NOMO-1 treated with DMSO at 0.1 percent for 48 hours (cell line): ENCODE data around the gene RBBP6.

Experiments used
- DNase-seq: peaks from one replicate; lab custom pipeline; 2025; ENCODE audit not compliant: unreplicated experiment; lab: John Stamatoyannopoulos, UW

Gene RBBP6

DNA sequence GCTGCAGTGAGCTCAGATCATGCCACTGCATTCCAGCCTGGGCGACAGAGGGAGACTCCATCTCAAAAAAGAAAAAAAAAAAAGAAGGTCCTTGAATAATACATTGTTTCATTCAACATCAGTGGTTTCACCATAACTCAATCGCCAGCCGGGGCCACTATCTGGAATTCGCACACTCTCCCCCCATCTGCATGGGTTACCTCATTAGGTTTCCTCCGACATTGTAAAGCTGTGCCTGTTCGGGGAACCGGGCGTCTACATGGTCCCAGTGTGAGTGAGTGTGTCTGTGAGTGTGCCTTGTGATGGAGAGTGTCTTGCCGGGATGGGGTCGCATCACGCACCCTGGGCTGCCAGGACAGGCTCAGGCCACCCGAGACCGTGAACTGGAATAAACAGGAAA lies 16.6 kb upstream of the RBBP6 start:
- no peak for DNase-seq

GRCh38 chr16:24523569-24523968 lies 15.8 kb upstream of the RBBP6 start:
- DNase-seq, result no peak

- DNase-seq, result peak; percentile 50
These were observed 14.3 kb upstream of the RBBP6 start for GRCh38 chr16:24524855-24525677.

DNA sequence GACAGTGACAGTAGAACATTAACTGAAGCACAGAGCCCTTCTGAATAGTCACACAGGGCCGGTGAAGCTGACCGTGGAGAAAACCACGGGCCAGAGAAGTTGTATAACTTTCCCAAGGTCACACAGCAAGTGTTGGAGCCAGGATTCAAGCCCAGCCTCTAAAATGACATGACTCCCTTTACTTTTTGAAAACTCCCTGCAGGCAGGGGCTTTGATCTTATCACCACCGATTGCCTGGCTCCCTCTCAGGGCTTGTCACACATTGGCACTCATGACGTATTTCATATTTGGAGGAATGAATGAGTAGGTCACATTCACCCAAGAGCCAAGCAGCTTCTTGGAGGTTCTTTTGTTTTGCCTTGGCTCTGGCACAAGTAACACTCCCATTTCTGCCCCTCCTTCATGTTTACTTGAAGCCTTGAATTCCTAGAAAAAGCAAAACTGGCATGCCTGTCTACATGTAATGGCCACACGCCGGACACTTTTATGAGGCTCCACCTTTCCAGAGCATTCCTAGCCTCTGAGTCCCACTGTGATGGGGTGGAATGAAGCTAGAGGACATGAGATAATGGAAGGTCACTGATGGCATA lies 13.3 kb upstream of the RBBP6 start:
- DNase-seq, result no peak

DNA sequence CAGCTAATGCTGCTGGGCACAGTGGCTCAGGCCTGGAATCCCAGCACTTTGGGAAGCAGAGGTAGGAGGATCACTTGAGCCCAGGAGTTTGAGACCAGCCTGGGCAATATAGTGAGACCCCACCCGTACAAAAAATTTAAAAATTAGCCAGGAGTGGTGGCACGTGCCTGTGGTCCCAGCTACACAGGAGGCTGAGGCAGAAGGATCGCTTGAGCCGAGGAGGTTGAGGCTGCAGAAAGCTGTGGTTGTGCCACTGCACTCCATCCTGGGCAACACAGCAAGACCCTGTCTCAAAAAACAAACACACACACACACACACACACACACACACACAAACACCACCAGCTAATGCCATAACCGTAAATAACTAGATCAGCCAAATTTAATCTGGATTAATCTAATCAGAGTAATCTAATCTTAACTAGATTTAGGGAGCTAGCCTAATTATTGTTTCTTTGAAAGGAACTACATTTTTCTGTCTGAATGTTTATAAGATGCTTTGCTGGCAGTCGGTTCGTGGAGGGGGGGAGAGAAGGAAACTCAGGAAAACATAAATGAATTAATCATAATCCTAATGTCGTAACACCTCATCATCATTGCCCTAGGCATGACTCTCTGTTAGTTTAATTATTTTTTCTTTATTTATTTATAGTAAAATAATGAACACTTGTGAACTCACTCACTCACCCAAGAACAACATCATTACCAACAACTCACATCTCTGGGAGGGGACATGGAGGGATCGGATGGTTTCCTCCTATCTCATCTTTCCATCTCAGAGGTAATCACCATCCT lies 12.5 kb upstream of the RBBP6 start:
- DNase-seq, result no peak

DNA sequence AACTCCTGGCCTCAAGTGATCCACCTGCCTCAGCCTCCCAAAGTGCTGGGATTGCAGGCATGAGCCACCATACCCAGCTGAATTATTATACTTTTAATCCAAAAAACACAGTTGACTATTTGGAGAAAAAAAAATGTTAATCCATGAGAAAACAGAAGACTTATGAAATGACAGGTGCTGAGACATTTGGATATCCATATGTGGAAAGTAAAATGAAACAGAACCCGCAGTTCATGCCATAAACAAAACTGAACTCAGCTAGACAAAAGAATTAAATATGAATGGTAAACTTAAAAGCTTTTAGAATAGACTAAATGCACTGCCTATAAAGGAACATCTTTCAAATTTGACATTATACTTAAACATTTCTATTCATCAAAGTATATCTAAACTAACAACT lies 8.2 kb upstream of the RBBP6 start:
- no peak for DNase-seq

DNA sequence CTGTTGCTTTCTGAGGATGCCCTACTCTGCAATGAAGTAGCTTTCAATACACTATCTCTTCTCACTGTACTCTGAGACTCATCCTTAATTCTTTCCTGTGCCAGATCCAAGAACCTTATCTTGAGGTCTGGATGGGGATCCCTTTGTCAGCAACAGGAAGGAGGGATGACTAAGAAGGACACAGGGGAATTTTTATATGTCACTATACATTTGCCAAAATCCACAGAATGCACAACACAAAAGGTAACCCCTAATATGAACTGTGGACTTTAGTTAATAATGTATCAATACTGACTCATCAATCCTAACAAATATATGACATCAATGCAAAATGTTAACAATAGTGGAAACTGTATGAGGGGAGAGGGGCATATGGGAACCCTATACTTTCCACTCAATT lies 4.7 kb upstream of the RBBP6 start:
- DNase-seq, result no peak

GRCh38 chr16:24535827-24536226 lies 3.5 kb upstream of the RBBP6 start:
- no peak for DNase-seq

GRCh38 chr16:24536671-24537070 lies 2.7 kb upstream of the RBBP6 start:
- DNase-seq, result no peak

- DNase-seq, result no peak
These were observed 1.7 kb upstream of the RBBP6 start for GRCh38 chr16:24537474-24538337.

GRCh38 chr16:24538756-24539294 lies 541 bp upstream of the RBBP6 start:
- DNase-seq, result peak; percentile 76

GRCh38 chr16:24539850-24540601 lies 660 bp downstream of the RBBP6 start:
- peak; percentile 46 for DNase-seq

DNA sequence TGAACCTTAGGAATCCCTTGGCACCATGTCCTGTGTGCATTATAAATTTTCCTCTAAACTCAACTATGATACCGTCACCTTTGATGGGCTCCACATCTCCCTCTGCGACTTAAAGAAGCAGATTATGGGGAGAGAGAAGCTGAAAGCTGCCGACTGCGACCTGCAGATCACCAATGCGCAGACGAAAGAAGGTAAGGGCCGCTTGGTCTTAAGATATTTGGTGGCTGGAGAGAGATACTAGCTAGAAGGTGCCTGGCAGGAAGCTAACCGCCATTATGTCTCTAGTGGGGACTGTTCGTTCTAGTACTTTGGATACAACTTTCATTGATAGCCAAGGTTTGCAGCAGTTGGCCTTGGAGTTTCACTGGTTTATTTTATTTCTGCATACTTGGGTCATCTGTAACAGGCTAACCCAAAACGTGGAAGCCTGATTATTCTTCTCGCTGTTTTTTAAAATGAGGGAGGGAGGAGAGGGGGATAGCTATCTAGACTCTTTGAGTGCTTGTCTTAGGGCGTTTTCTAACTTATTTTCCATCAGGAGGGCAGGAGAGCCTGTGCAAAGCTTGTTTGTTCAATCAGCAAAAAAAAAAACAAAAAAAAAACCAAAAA lies 1.3 kb downstream of the RBBP6 start:
- DNase-seq, result peak; percentile 29

DNA sequence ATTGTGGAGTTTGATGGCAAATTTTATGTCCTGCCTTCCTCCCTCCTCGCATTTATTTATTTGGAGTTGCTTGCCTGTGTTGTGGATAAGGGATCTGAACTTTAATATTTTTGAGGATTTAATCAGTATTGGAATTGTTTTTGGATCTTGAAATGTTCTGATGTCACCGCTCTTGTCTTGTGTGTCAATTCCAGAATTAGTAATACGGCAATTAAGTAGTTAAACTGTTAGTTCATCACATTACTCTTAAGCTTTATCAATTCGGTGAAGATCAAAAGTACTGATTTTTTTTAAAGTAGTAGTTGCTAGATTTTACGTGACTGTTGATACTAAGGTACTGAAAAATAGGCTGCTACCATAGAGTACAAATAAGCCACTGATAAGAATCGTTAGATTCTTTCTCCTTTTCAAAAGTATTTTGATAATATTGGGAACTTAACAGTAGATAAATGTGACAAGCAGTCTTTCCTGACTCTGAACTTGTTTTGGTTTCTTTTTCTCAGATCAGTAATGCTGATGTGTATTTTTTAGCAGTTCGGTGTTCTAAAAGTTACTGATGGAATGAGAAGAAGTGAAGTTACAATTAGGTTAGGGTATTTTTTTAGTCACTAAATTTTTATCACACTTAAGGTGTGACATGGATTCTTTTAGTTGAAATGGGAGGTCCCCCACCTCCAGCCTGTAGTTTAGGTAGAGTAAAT lies 2.0 kb downstream of the RBBP6 start:
- DNase-seq, result no peak

- DNase-seq, result no peak
These were observed 4.6 kb downstream of the RBBP6 start for GRCh38 chr16:24543949-24544348.

DNA sequence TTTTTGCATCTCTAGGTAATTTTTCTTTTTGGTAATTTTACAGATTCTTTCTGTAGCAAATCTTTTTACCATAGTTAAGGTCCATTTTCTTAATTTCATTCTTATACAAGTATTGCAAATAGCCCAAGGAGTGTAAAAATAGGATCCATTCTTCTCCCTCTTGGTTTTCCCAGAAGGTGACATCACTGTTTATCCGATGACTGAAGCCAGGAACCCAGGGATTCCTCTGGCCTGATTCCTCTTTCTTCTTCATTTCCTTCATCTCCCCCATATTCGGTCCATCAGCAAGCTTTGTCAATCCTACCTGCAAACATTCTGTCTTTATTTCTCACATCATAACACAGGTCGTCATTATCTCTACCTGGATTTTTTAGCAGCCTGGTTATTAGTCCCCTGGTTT lies 5.3 kb downstream of the RBBP6 start:
- no peak for DNase-seq

GRCh38 chr16:24550295-24550694 lies 10.9 kb downstream of the RBBP6 start:
- no peak for DNase-seq

- no peak for DNase-seq
These were observed 13.4 kb downstream of the RBBP6 start for GRCh38 chr16:24552705-24553246.

DNA sequence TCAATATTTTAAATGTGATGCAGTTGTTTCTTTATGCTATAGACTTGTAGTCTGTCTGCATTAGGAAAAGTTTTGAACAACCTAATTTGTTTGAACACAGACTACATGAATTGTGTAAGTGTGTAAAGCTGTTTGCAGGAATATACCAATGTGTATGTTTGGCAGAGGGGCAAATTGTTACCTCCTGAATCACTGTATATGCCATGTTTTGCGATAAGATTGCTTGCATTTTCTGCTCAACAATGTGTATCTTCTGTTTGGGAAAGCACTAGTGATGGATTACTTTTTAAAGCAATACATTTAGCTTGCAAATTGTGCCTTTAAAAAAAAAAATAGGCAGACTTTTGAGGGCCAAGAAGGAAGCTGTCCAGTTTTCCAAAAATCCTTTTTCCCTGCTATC lies 14.6 kb downstream of the RBBP6 start:
- no peak for DNase-seq
